ENCODE measurements around the gene JCHAIN.

DNA sequence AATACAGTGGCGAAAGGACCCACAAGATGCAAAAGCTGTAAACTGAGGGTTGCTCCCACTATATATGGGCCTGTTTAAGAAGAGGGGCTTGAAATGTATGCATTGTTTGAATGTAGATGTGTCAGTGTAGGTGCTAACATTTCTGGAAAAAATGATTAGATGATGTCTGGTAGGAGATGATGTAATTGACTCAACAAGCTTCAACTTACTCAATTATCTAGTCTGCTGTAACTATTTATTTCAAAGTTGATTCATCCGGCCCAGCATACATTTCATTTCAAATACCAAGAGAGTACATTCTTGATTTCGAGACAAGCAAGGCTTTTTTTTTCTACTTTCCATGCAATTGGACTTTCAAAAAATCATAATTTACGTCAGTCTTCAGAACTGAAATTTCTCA lies 47.0 kb downstream of the JCHAIN start:
- TF ChIP-seq, protein P1, sequence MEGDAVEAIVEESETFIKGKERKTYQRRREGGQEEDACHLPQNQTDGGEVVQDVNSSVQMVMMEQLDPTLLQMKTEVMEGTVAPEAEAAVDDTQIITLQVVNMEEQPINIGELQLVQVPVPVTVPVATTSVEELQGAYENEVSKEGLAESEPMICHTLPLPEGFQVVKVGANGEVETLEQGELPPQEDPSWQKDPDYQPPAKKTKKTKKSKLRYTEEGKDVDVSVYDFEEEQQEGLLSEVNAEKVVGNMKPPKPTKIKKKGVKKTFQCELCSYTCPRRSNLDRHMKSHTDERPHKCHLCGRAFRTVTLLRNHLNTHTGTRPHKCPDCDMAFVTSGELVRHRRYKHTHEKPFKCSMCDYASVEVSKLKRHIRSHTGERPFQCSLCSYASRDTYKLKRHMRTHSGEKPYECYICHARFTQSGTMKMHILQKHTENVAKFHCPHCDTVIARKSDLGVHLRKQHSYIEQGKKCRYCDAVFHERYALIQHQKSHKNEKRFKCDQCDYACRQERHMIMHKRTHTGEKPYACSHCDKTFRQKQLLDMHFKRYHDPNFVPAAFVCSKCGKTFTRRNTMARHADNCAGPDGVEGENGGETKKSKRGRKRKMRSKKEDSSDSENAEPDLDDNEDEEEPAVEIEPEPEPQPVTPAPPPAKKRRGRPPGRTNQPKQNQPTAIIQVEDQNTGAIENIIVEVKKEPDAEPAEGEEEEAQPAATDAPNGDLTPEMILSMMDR (IDR thresholded peaks at IDR 0.05; ENCODE audit: low read length), result no peak
- TF ChIP-seq EZH2 (IDR thresholded peaks at IDR 0.05; ENCODE audit: borderline replicate concordance, low read length), result no peak

All from OCI-LY1 (cell line).